Adrenal gland (tissue), 12 donors: ENCODE measurements around the gene CXADR. TPM values are rescaled to one million over a fixed set of nuclear protein-coding genes. Genes with fewer than 3 reads are reported as not detected.
"Not testable (repeated sequence)": the region's sequence is repeated elsewhere in the genome, so short reads cannot be mapped to it uniquely, and the experiment has no call there.

Experiments used
- DNase-seq, 7 donors: peaks; one replicate each; pipeline ENCODE4 v3.0.0-alpha.2; 2019 to 2020
- H3K27ac ChIP-seq, 5 donors: fragments of 200-600 bp; sonication (generic) in 4 of 5; 1 replicate in 3 of 5; 2 replicates in 2 of 5; pipeline versions ENCODE4 v1.5.1 to v1.8.0; 2016 to 2020; ENCODE audit warnings: mild to moderate bottlenecking in 1 of 5
- H3K27me3 ChIP-seq: fragments of 200-600 bp; 2 replicates; pipeline ENCODE4 v1.8.0; 2021
- H3K36me3 ChIP-seq, 2 donors: fragments of 200-600 bp; replicated peaks in 1 of 2; 1 replicate in 1 of 2; 2 replicates in 1 of 2; pipeline versions ENCODE4 v1.5.1 to v1.8.0; 2018 to 2022
- H3K4me1 ChIP-seq, 2 donors: fragments of 200-600 bp; replicated peaks in 1 of 2; 1 replicate in 1 of 2; 2 replicates in 1 of 2; pipeline versions ENCODE4 v1.5.1 to v1.8.0; 2018 to 2021
- H3K4me3 ChIP-seq, 4 donors: fragments of 200-600 bp; sonication (generic) in 3 of 4; one replicate each; pipeline ENCODE4 v1.5.1; 2016 to 2018
- H3K9me3 ChIP-seq, 3 donors: fragments of 200-600 bp; sonication (generic) in 1 of 3; replicated peaks in 1 of 3; 1 replicate in 2 of 3; 2 replicates in 1 of 3; pipeline versions ENCODE4 v1.5.1 to v1.8.0; 2016 to 2021
- CTCF ChIP-seq, 6 experiments: fragments of 450-650 bp in 4 of 6; fragments of 200-600 bp in 2 of 6; sonication (generic) in 1 of 6; IDR thresholded peaks; 1 replicate in 5 of 6; 2 replicates in 1 of 6; pipeline versions ENCODE4 v1.5.1 to v1.8.0; 2016 to 2021; ENCODE audit warnings: antibody characterized with exemption in 6 of 6, mild to moderate bottlenecking in 2 of 6, moderate library complexity in 1 of 6
- POLR2A ChIP-seq, 2 donors: fragments of 450-650 bp; IDR thresholded peaks; one replicate each; pipeline ENCODE4 v1.6.1; 2017; ENCODE audit warnings: antibody characterized with exemption in 2 of 2, mild to moderate bottlenecking in 2 of 2, moderate library complexity in 1 of 2
- WGBS, 4 donors: extraction: QIAGEN DNeasy Blood & Tissue Kit in 2 of 4; methylation state at CpG; one replicate each; pipeline versions ENCODE4 v1.1.5 to v1.1.7; 2013 to 2017; 5-methylcytosine and 5-hydroxymethylcytosine counted together
- intact Hi-C, 2 donors: fragments of 100-400 bp; cut with DNase I; formaldehyde crosslinking; loops; one replicate each; pipeline versions ENCODE4 v1.14.1 to v1.15.0; 2022 to 2023
- polyA plus RNA-seq, 3 donors: library from polyadenylated mRNA; stranded (reverse); fragments of 200-250 nt in 2 of 3; fragments of 350-450 nt in 1 of 3; fragmentation: Illumina TruSeq in 1 of 3; extraction: RNeasy Lipid Tissue Mini Kit (QIAGEN cat#74804) in 1 of 3; gene quantifications; one replicate each; pipeline ENCODE4 v1.2.3, GENCODE V29; 2013 to 2014
- total RNA-seq, 9 donors: library from RNA; depleted of rRNA in 4 of 9; stranded (reverse); fragments of >200 nt in 4 of 9; fragments of 120-200 nt in 1 of 9; fragmentation: NEBNext Ultra II Directional in 1 of 9; extraction: Animal tissue kit (Norgen Biotek cat#: 25700) in 1 of 9; gene quantifications; one replicate each; pipeline versions ENCODE4 v1.1.0 to v1.2.4, GENCODE V29; 2013 to 2023
- donor health status: healthy with polysubstance abuse.
- donor health status: Bipolar disorder and iron deficiency.
- donor health status: DM: yes; HTN: yes; CAD: no.
- donor health status: DM: no; HTN: no; CAD: no.
- donor health status: DM: no; HTN: no; CAD: no.
- donor health status: DM: yes; HTN: yes; CAD: no.

CXADR gene
- total and polyA plus RNA-seq, 12 donors = 1.5 to 25.2 (median 11.5) TPM

GRCh38 chr21:17482928-17483327 is 29.9 kb upstream of the CXADR start:
- H3K27ac ChIP-seq = no peak overlapping the region
- H3K4me3 ChIP-seq = no peak overlapping the region
- DNase-seq = no peak
- no peaks in the 10 kb centered on the region for H3K27me3 ChIP-seq
- intact Hi-C loops = no loop called here
- H3K4me1 ChIP-seq = no peaks in the 10 kb centered on the region
- no peaks in the 10 kb centered on the region for H3K36me3 ChIP-seq
- WGBS, 4 donors = 65 to 81% (median 74%) methylated on average over 1 of the region's 1 CpG
- no peaks in the 10 kb centered on the region for H3K9me3 ChIP-seq
- TF ChIP-seq POLR2A (IDR thresholded peaks at IDR 0.05) = no peak
- TF ChIP-seq CTCF (IDR thresholded peaks at IDR 0.05) = no peak

- H3K36me3 ChIP-seq = no peaks in the 10 kb centered on the region
- no peak for DNase-seq
- no peaks in the 10 kb centered on the region for H3K27me3 ChIP-seq
- no peak overlapping the region for H3K27ac ChIP-seq
- H3K9me3 ChIP-seq = no peaks in the 10 kb centered on the region
- intact Hi-C loops = no loop called here
- no peak overlapping the region for H3K4me3 ChIP-seq
- no peak for TF ChIP-seq CTCF (IDR thresholded peaks at IDR 0.05)
- no peak for TF ChIP-seq POLR2A (IDR thresholded peaks at IDR 0.05)
- peaks cover 0 to 7% of the 10 kb centered on the region in 2 donors for H3K4me1 ChIP-seq
Measured at GRCh38 chr21:17488620-17489019, 24.2 kb upstream of the CXADR start.

- intact Hi-C loops, H3K27me3 ChIP-seq: not testable (repeated sequence)
Measured at GRCh38 chr21:17489565-17489964, 23.3 kb upstream of the CXADR start.

GRCh38 chr21:17491716-17492414 is 21.0 kb upstream of the CXADR start:
- TF ChIP-seq POLR2A (IDR thresholded peaks at IDR 0.05) = no peak
- TF ChIP-seq CTCF (IDR thresholded peaks at IDR 0.05) = no peak
- 51 to 60% (median 58%) methylated on average over 7 of the region's 7 CpGs for WGBS, 4 donors
- Histone ChIP-seq H3K4me1 (peaks cover 0 to 7% of the 10 kb centered on the region in 2 donors), H3K9me3 (no peaks in the 10 kb centered on the region), H3K4me3 (no peak overlapping the region), H3K27ac (no peak overlapping the region), H3K36me3 (no peaks in the 10 kb centered on the region), H3K27me3 (no peaks in the 10 kb centered on the region)
- peak in 6 of 7 donors; percentile 26 to 67 (median 54) for DNase-seq
- intact Hi-C loops = no loop called here

More at GRCh38 chr21:17489565-17489964, 23.3 kb upstream of the CXADR start:
- 72 to 85% (median 78%) methylated on average over 3 of the region's 3 CpGs for WGBS, 4 donors
- not testable (repeated sequence) for H3K4me3 ChIP-seq, H3K36me3 ChIP-seq, DNase-seq, H3K9me3 ChIP-seq, H3K27ac ChIP-seq, H3K4me1 ChIP-seq
